HepG2 (cell line): ENCODE data around the gene ADARB1.

Experiments used
- ARID3A ChIP-seq: IDR thresholded peaks from 2 replicates; pipeline ENCODE4 v1.6.1; 2012; ENCODE audit warnings: low read depth, low read length, improper control_type of control experiment
- CTCF ChIP-seq: sonication (generic); formaldehyde crosslinking; IDR thresholded peaks from 2 replicates; pipeline ENCODE4 v1.5.0; 2020; ENCODE audit warnings: mild to moderate bottlenecking, missing genetic modification reagents, moderate library complexity
- EZH2 ChIP-seq: conservative IDR thresholded peaks from 2 replicates; pipeline ENCODE4 v1.6.1; 2012; ENCODE audit warnings: mild to moderate bottlenecking, low read depth, low read length, moderate library complexity
- FOSL2 ChIP-seq: sonication (generic); formaldehyde crosslinking; IDR thresholded peaks from 2 replicates; pipeline ENCODE4 v1.4.0; 2020; ENCODE audit warnings: missing genetic modification reagents
- GATAD1 ChIP-seq: IDR thresholded peaks from 2 replicates; pipeline ENCODE4 v1.6.1; 2016; ENCODE audit warnings: missing genetic modification reagents, missing compliant biosample characterization
- GPN1 ChIP-seq: sonication (generic); formaldehyde crosslinking; IDR thresholded peaks from 2 replicates; pipeline ENCODE4 v1.5.1; 2020; ENCODE audit warnings: missing genetic modification reagents, borderline replicate concordance
- IKZF1 ChIP-seq: fragments of 450-650 bp; IDR thresholded peaks from 2 replicates; pipeline ENCODE4 v1.7.1; 2016
- SOX5 ChIP-seq: IDR thresholded peaks from 2 replicates; pipeline ENCODE4 v1.6.1; 2016; ENCODE audit warnings: borderline replicate concordance
- USF2 ChIP-seq, 2 experiments: sonication (generic) in 1 of 2; formaldehyde crosslinking in 1 of 2; IDR thresholded peaks; 2 replicates each; pipeline versions ENCODE4 v1.5.1 to v1.6.1; 2011 to 2020; ENCODE audit warnings: borderline replicate concordance in 1 of 2, low read depth in 1 of 2, low read length in 1 of 2, mild to moderate bottlenecking in 1 of 2, missing genetic modification reagents in 1 of 2, moderate library complexity in 1 of 2
- WIZ ChIP-seq: sonication (generic); formaldehyde crosslinking; IDR thresholded peaks from 2 replicates; pipeline ENCODE4 v1.5.1; 2020; ENCODE audit warnings: mild to moderate bottlenecking, missing genetic modification reagents
- ZFP1 ChIP-seq: IDR thresholded peaks from 2 replicates; pipeline ENCODE4 v1.6.1; 2016
- ZNF7 ChIP-seq: IDR thresholded peaks from 2 replicates; pipeline ENCODE4 v1.6.1; 2016; ENCODE audit warnings: missing biosample characterization, missing genetic modification reagents
- TF ChIP-seq, protein P1 (sequence below): sonication (generic); formaldehyde crosslinking; conservative IDR thresholded peaks from 2 replicates; pipeline ENCODE4 v1.4.0; 2020; ENCODE audit warnings: missing genetic modification reagents

DNA sequence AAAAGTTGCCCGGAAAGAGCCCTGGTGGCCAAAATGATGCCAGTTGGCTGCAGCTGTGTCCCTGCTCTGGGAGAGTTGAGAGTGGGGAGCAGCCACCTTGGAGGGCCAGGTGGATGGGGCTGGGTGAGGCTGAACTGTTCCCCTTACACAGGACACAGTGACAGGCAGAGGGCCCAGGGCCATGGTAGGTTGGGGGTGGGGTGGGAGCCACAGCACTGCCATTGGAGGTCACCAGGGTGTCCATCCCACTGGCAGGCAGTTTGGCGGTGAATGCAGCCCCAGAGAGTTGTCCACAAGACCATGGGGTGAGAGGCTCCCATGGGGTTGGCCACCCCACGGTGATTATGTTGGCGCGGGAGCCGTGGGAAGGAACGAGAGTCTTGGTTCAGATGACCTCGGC, 125.7 kb downstream of the ADARB1 start:
- no peak for TF ChIP-seq USF2 (IDR thresholded peaks at IDR 0.05; ENCODE audit: low read depth, low read length)
- no peak for TF ChIP-seq USF2 (CRISPR knock-in tag; IDR thresholded peaks at IDR 0.05; ENCODE audit: borderline replicate concordance)
- TF ChIP-seq CTCF (CRISPR knock-in tag) = no peak
- no peak for TF ChIP-seq EZH2
- TF ChIP-seq FOSL2 (CRISPR knock-in tag) = no peak
- TF ChIP-seq ZNF7 (CRISPR knock-in tag) = no peak
- TF ChIP-seq ARID3A = no peak
- no peak for TF ChIP-seq SOX5 (CRISPR knock-in tag)
- TF ChIP-seq GATAD1 (CRISPR knock-in tag) = no peak
- no peak for TF ChIP-seq ZFP1 (CRISPR knock-in tag)
- TF ChIP-seq GPN1 (CRISPR knock-in tag) = no peak
- TF ChIP-seq, protein P1, sequence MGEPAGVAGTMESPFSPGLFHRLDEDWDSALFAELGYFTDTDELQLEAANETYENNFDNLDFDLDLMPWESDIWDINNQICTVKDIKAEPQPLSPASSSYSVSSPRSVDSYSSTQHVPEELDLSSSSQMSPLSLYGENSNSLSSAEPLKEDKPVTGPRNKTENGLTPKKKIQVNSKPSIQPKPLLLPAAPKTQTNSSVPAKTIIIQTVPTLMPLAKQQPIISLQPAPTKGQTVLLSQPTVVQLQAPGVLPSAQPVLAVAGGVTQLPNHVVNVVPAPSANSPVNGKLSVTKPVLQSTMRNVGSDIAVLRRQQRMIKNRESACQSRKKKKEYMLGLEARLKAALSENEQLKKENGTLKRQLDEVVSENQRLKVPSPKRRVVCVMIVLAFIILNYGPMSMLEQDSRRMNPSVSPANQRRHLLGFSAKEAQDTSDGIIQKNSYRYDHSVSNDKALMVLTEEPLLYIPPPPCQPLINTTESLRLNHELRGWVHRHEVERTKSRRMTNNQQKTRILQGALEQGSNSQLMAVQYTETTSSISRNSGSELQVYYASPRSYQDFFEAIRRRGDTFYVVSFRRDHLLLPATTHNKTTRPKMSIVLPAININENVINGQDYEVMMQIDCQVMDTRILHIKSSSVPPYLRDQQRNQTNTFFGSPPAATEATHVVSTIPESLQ (CRISPR knock-in tag) = no peak
- no peak for TF ChIP-seq WIZ (CRISPR knock-in tag)
- TF ChIP-seq IKZF1 = no peak
